WTC11 (cell line): Measurements from ENCODE around the gene HINT3. TPM values are rescaled to one million over a fixed set of nuclear protein-coding genes. Genes with fewer than 3 reads are reported as not detected.

Experiments
- ATAC-seq: fragments of 200-7000 bp; cut with Tn5 transposase; 2 replicates; pipeline ENCODE4 v1.10.0; 2021; ENCODE audit warnings: mild to moderate bottlenecking, moderate library complexity
- CTCF ChIA-PET: fragments of 300-600 bp; sonication (Branson Sonifier 250); formaldehyde crosslinking; loops from one replicate; lab custom pipeline; 2021; ENCODE audit warnings: antibody characterized with exemption; lab: Charles Lee
- POLR2A ChIA-PET: fragments of 350-600 bp; sonication (Branson Sonifier 250); formaldehyde crosslinking; loops from one replicate; lab custom pipeline; 2021; ENCODE audit warnings: antibody characterized with exemption; lab: Charles Lee
- DNase-seq: peaks from one replicate; pipeline ENCODE4 v3.0.0; 2021; ENCODE audit warnings: low spot score
- H3K27ac Mint-ChIP-seq: 2 replicates; pipeline ENCODE4 v1.8.0; 2021; ENCODE audit warnings: mixed read lengths
- H3K27me3 Mint-ChIP-seq: 2 replicates; pipeline ENCODE4 v1.8.0; 2021; ENCODE audit warnings: low read depth, mild to moderate bottlenecking, moderate library complexity, mixed read lengths
- H3K36me3 Mint-ChIP-seq: 2 replicates; pipeline ENCODE4 v1.8.0; 2021; ENCODE audit warnings: mixed read lengths
- H3K4me1 Mint-ChIP-seq: 2 replicates; pipeline ENCODE4 v1.8.0; 2022; ENCODE audit warnings: mixed read lengths
- H3K4me3 Mint-ChIP-seq: 2 replicates; pipeline ENCODE4 v1.8.0; 2021; ENCODE audit warnings: mild to moderate bottlenecking, moderate library complexity, mixed read lengths
- H3K9me3 Mint-ChIP-seq: 2 replicates; pipeline ENCODE4 v1.8.0; 2021; ENCODE audit warnings: mixed read lengths
- ELF4 ChIP-seq: sonication (generic); formaldehyde crosslinking; IDR thresholded peaks from 2 replicates; pipeline ENCODE4 v1.8.1; 2022; ENCODE audit warnings: low read depth, mild to moderate bottlenecking, moderate library complexity, missing genetic modification reagents
- FOXK1 ChIP-seq: sonication (generic); formaldehyde crosslinking; IDR thresholded peaks from 2 replicates; pipeline ENCODE4 v1.8.0; 2022; ENCODE audit warnings: mild to moderate bottlenecking, moderate library complexity, missing genetic modification reagents
- GRHL2 ChIP-seq: fragments of 250-450 bp; sonication (Bioruptor Pico); IDR thresholded peaks from 2 replicates; pipeline ENCODE4 v1.8.0; 2022; ENCODE audit warnings: mild to moderate bottlenecking, moderate library complexity; ENCODE audit not compliant: insufficient replicate concordance, severe bottlenecking
- GTF2I ChIP-seq: fragments of 250-450 bp; sonication (Bioruptor Pico); conservative IDR thresholded peaks from 2 replicates; pipeline ENCODE4 v1.4.0; 2021; ENCODE audit warnings: mild to moderate bottlenecking
- HMGA2 ChIP-seq: fragments of 250-450 bp; sonication (Bioruptor Pico); IDR thresholded peaks from 2 replicates; pipeline ENCODE4 v1.4.0; 2021; ENCODE audit warnings: mild to moderate bottlenecking, moderate library complexity
- IRF2 ChIP-seq: sonication (generic); formaldehyde crosslinking; IDR thresholded peaks from 2 replicates; pipeline ENCODE4 v1.8.0; 2022; ENCODE audit warnings: low read depth, missing genetic modification reagents, borderline replicate concordance
- MXD4 ChIP-seq: fragments of 250-450 bp; sonication (Bioruptor Pico); IDR thresholded peaks from 2 replicates; pipeline ENCODE4 v1.8.0; 2021; ENCODE audit warnings: mild to moderate bottlenecking, moderate library complexity, borderline replicate concordance
- NR3C1 ChIP-seq: sonication (generic); formaldehyde crosslinking; conservative IDR thresholded peaks from 2 replicates; pipeline ENCODE4 v1.8.1; 2023; ENCODE audit warnings: low read depth, mild to moderate bottlenecking, missing genetic modification reagents
- PRRX2 ChIP-seq: fragments of 250-450 bp; sonication (Bioruptor Pico); IDR thresholded peaks from 2 replicates; pipeline ENCODE4 v1.8.0; 2021; ENCODE audit warnings: mild to moderate bottlenecking
- RORB ChIP-seq: fragments of 250-450 bp; sonication (Bioruptor Pico); IDR thresholded peaks from 2 replicates; pipeline ENCODE4 v1.9.0; 2021; ENCODE audit warnings: mild to moderate bottlenecking
- SMAD3 ChIP-seq: sonication (generic); formaldehyde crosslinking; IDR thresholded peaks from 2 replicates; pipeline ENCODE4 v1.8.0; 2022; ENCODE audit warnings: missing genetic modification reagents, mild to moderate bottlenecking, borderline replicate concordance
- SP1 ChIP-seq: sonication (generic); formaldehyde crosslinking; conservative IDR thresholded peaks from 2 replicates; pipeline ENCODE4 v1.8.1; 2022; ENCODE audit warnings: missing genetic modification reagents
- TP53 ChIP-seq: sonication (generic); formaldehyde crosslinking; IDR thresholded peaks from 2 replicates; pipeline ENCODE4 v1.8.1; 2023; ENCODE audit warnings: mild to moderate bottlenecking, missing genetic modification reagents
- ZNF121 ChIP-seq: sonication (generic); formaldehyde crosslinking; IDR thresholded peaks from 2 replicates; pipeline ENCODE4 v1.8.0; 2023; ENCODE audit warnings: missing genetic modification reagents
- ZNF219 ChIP-seq: sonication (generic); formaldehyde crosslinking; IDR thresholded peaks from 2 replicates; pipeline ENCODE4 v1.8.0; 2023; ENCODE audit warnings: missing genetic modification reagents, mild to moderate bottlenecking, borderline replicate concordance
- ZNF263 ChIP-seq: sonication (generic); formaldehyde crosslinking; IDR thresholded peaks from 2 replicates; pipeline ENCODE4 v1.8.1; 2022; ENCODE audit warnings: low read depth, mild to moderate bottlenecking, moderate library complexity, missing genetic modification reagents
- total RNA-seq: library from RNA; stranded (reverse); gene quantifications from 3 replicates; pipeline ENCODE4 v1.2.3, GENCODE V29; 2021
- TF ChIP-seq, protein P1 (sequence below): sonication (generic); formaldehyde crosslinking; IDR thresholded peaks from 2 replicates; pipeline ENCODE4 v1.8.0; 2022; ENCODE audit warnings: mild to moderate bottlenecking, missing genetic modification reagents
- TF ChIP-seq, protein P2 (sequence below): sonication (generic); formaldehyde crosslinking; IDR thresholded peaks from 2 replicates; pipeline ENCODE4 v1.8.1; 2022; ENCODE audit warnings: mild to moderate bottlenecking, moderate library complexity, missing genetic modification reagents
- TF ChIP-seq, protein P3 (sequence below): sonication (generic); formaldehyde crosslinking; IDR thresholded peaks from 2 replicates; pipeline ENCODE4 v1.8.0; 2023; ENCODE audit warnings: missing genetic modification reagents
- TF ChIP-seq, protein P4 (sequence below): fragments of 250-450 bp; sonication (Bioruptor Pico); IDR thresholded peaks from 2 replicates; pipeline ENCODE4 v1.9.0; 2021; ENCODE audit warnings: moderate library complexity, mild to moderate bottlenecking, inconsistent platforms, borderline replicate concordance
- TF ChIP-seq, protein P5 (sequence below): fragments of 250-450 bp; sonication (Bioruptor Pico); conservative IDR thresholded peaks from 2 replicates; pipeline ENCODE4 v1.9.0; 2021; ENCODE audit warnings: mild to moderate bottlenecking
- TF ChIP-seq, protein P6 (sequence below): sonication (generic); formaldehyde crosslinking; IDR thresholded peaks from 2 replicates; pipeline ENCODE4 v1.8.0; 2022; ENCODE audit warnings: mild to moderate bottlenecking, missing genetic modification reagents
- TF ChIP-seq, protein P7 (sequence below): sonication (generic); formaldehyde crosslinking; IDR thresholded peaks from 2 replicates; pipeline ENCODE4 v1.8.1; 2023; ENCODE audit warnings: mild to moderate bottlenecking, missing genetic modification reagents, moderate library complexity
- TF ChIP-seq, protein P8 (sequence below): sonication (generic); formaldehyde crosslinking; IDR thresholded peaks from 2 replicates; pipeline ENCODE4 v1.8.1; 2022; ENCODE audit warnings: missing genetic modification reagents, borderline replicate concordance

The HINT3 gene
- total RNA-seq, 1 experiment from 2014 or later = 9.4 TPM

DNA sequence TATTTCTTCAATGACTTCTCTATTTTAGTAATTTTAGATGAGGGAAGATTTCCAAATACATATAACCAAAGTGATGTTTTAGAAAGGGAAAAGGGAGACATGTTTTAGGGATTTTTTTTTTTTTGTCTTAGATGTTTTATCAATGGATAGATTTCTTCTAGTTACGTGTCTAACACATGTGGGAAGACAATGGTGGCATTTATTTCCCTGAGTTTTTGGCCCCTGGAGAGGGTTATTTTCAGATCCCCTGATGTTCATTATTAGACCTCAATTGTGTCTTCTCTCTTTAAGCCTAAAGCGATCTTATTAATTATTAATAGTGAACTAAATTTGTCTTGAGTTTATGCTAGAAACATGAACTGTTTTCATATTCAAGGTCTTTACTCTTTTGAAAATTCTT, 60.0 kb downstream of the HINT3 start:
- Mint-ChIP-seq H3K4me3 (no peak overlapping the region), H3K27ac (no peak overlapping the region), H3K27me3 (no peaks in the 10 kb centered on the region), H3K9me3 (no peaks in the 10 kb centered on the region)
- ChIA-PET CTCF (no interaction called here), POLR2A (no interaction called here)
- no peak for DNase-seq
- ATAC-seq = no peak
- TF ChIP-seq TP53 = no peak
- TF ChIP-seq ZNF263 (CRISPR knock-in tag) = no peak
- TF ChIP-seq, protein P1, sequence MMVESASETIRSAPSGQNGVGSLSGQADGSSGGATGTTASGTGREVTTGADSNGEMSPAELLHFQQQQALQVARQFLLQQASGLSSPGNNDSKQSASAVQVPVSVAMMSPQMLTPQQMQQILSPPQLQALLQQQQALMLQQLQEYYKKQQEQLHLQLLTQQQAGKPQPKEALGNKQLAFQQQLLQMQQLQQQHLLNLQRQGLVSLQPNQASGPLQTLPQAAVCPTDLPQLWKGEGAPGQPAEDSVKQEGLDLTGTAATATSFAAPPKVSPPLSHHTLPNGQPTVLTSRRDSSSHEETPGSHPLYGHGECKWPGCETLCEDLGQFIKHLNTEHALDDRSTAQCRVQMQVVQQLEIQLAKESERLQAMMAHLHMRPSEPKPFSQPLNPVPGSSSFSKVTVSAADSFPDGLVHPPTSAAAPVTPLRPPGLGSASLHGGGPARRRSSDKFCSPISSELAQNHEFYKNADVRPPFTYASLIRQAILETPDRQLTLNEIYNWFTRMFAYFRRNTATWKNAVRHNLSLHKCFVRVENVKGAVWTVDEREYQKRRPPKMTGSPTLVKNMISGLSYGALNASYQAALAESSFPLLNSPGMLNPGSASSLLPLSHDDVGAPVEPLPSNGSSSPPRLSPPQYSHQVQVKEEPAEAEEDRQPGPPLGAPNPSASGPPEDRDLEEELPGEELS (CRISPR knock-in tag) = no peak
- TF ChIP-seq, protein P2, sequence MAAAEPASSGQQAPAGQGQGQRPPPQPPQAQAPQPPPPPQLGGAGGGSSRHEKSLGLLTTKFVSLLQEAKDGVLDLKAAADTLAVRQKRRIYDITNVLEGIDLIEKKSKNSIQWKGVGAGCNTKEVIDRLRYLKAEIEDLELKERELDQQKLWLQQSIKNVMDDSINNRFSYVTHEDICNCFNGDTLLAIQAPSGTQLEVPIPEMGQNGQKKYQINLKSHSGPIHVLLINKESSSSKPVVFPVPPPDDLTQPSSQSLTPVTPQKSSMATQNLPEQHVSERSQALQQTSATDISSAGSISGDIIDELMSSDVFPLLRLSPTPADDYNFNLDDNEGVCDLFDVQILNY = no peak
- TF ChIP-seq SP1 (CRISPR knock-in tag) = no peak
- no peak for TF ChIP-seq MXD4 (CRISPR knock-in tag)
- TF ChIP-seq, protein P3, sequence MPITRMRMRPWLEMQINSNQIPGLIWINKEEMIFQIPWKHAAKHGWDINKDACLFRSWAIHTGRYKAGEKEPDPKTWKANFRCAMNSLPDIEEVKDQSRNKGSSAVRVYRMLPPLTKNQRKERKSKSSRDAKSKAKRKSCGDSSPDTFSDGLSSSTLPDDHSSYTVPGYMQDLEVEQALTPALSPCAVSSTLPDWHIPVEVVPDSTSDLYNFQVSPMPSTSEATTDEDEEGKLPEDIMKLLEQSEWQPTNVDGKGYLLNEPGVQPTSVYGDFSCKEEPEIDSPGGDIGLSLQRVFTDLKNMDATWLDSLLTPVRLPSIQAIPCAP (CRISPR knock-in tag) = no peak
- TF ChIP-seq, protein P4, sequence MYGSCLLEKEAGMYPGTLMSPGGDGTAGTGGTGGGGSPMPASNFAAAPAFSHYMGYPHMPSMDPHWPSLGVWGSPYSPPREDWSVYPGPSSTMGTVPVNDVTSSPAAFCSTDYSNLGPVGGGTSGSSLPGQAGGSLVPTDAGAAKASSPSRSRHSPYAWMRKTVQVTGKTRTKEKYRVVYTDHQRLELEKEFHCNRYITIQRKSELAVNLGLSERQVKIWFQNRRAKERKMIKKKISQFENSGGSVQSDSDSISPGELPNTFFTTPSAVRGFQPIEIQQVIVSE (CRISPR knock-in tag) = no peak
- TF ChIP-seq, all 79 proteins: peak for 0
- Mint-ChIP-seq H3K4me1 (no peaks in the 10 kb centered on the region), H3K36me3 (peaks cover 54% of the 10 kb centered on the region)

DNA sequence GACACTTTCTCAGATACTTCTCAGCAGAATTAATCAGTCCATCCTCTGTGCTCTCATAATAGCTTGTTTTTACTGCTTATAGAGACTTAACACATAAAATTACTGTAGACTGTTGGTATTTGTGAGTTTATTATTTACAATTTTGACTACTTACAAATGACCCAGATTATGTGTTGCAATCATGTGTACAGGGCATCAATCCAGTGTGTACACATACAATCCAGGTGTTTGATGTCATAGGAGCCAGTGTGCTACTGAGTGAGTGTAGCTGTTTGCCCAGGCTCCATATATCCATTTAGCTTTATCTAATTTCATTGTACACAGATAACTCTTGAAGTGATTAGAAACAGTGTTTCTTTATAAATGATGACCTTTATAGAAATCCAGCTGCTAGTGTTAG, 61.1 kb downstream of the HINT3 start:
- POLR2A ChIA-PET = no interaction called here
- CTCF ChIA-PET = interaction anchor here (0.8 kb wide), 1 partner anchor 34 kb away, joined by 3 read pairs; no protein-coding TSS in a partner anchor
- no peak for DNase-seq
- Mint-ChIP-seq H3K4me1 (no peaks in the 10 kb centered on the region), H3K9me3 (no peaks in the 10 kb centered on the region), H3K4me3 (no peak overlapping the region), H3K27me3 (no peaks in the 10 kb centered on the region), H3K27ac (no peak overlapping the region), H3K36me3 (peaks cover 52% of the 10 kb centered on the region)
- no peak for ATAC-seq
- TF ChIP-seq ZNF263 (CRISPR knock-in tag) (no peak), FOXK1 (CRISPR knock-in tag) (no peak), RORB (CRISPR knock-in tag) (no peak), GTF2I (CRISPR knock-in tag) (no peak), HMGA2 (CRISPR knock-in tag) (no peak), NR3C1 (CRISPR knock-in tag) (no peak), PRRX2 (CRISPR knock-in tag) (no peak), IRF2 (no peak), ZNF121 (no peak), ELF4 (CRISPR knock-in tag) (no peak), GRHL2 (no peak), ZNF219 (CRISPR knock-in tag) (no peak), SMAD3 (CRISPR knock-in tag) (no peak)
- TF ChIP-seq, protein P5, sequence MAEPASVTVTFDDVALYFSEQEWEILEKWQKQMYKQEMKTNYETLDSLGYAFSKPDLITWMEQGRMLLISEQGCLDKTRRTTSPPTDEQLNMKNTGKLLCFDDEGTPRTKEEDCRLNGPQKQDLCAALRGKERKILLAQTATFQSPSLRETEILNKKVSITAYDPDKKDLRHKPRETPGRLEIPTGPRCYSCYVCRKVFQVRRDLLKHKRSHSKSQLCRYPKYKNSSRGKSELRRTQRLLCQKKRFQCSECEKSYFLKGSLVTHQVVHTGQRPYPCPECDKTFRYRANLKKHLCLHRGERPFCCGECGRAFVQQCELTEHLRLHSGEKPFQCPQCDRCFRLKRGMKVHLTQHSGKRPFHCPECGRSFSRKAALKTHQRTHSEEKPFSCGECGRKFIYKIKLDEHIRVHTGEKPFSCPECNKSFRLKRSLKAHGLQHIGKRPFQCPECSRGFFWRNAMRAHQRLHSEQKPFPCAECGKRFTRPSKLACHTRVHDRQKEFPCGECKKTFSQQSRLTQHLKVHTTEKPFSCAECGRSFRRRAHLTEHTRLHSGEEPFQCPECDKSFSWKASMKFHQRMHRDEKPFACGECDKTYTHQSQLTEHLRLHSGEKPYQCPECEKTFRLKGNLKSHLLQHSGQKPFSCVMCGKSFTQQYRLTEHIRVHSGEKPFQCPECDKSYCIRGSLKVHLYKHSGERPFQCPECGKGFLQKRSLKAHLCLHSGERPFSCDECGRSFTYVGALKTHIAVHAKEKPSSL (CRISPR knock-in tag) = no peak
- TF ChIP-seq, protein P1 (CRISPR knock-in tag) = no peak
- TF ChIP-seq, protein P6, sequence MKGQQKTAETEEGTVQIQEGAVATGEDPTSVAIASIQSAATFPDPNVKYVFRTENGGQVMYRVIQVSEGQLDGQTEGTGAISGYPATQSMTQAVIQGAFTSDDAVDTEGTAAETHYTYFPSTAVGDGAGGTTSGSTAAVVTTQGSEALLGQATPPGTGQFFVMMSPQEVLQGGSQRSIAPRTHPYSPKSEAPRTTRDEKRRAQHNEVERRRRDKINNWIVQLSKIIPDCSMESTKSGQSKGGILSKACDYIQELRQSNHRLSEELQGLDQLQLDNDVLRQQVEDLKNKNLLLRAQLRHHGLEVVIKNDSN (CRISPR knock-in tag) = no peak
- TF ChIP-seq, protein P7, sequence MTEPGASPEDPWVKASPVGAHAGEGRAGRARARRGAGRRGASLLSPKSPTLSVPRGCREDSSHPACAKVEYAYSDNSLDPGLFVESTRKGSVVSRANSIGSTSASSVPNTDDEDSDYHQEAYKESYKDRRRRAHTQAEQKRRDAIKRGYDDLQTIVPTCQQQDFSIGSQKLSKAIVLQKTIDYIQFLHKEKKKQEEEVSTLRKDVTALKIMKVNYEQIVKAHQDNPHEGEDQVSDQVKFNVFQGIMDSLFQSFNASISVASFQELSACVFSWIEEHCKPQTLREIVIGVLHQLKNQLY (CRISPR knock-in tag) = no peak
- TF ChIP-seq, protein P8, sequence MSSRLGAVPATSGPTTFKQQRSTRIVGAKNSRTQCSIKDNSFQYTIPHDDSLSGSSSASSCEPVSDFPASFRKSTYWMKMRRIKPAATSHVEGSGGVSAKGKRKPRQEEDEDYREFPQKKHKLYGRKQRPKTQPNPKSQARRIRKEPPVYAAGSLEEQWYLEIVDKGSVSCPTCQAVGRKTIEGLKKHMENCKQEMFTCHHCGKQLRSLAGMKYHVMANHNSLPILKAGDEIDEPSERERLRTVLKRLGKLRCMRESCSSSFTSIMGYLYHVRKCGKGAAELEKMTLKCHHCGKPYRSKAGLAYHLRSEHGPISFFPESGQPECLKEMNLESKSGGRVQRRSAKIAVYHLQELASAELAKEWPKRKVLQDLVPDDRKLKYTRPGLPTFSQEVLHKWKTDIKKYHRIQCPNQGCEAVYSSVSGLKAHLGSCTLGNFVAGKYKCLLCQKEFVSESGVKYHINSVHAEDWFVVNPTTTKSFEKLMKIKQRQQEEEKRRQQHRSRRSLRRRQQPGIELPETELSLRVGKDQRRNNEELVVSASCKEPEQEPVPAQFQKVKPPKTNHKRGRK (CRISPR knock-in tag) = no peak
